Body of pancreas (tissue), 4 donors: ENCODE results near the gene NDEL1. TPM values are rescaled to one million over a fixed set of nuclear protein-coding genes. Genes with fewer than 3 reads are reported as not detected.

Experiments used
- ATAC-seq: fragments of 150-250 bp; one replicate; pipeline ENCODE4 v1.9.1; 2016
- DNase-seq, 4 donors: peaks; one replicate each; pipeline ENCODE4 v3.0.0-alpha.2; 2019
- H3K27ac ChIP-seq, 4 donors: fragments of 200-600 bp; sonication (generic); 1 replicate in 3 of 4; 2 replicates in 1 of 4; pipeline versions ENCODE4 v1.5.1 to v1.6.1; 2016 to 2019; ENCODE audit warnings: mild to moderate bottlenecking in 1 of 4, mixed read lengths in 1 of 4, moderate library complexity in 1 of 4
- H3K27me3 ChIP-seq, 2 donors: fragments of 200-600 bp; sonication (generic); one replicate each; pipeline ENCODE4 v1.6.0; 2016; ENCODE audit warnings: mild to moderate bottlenecking in 1 of 2
- H3K36me3 ChIP-seq, 2 donors: fragments of 200-600 bp; sonication (generic); replicated peaks in 1 of 2; 2 replicates each; pipeline ENCODE4 v1.5.1; 2016; ENCODE audit warnings: low read depth in 2 of 2; ENCODE audit not compliant: insufficient read depth in 1 of 2
- H3K4me1 ChIP-seq: fragments of 200-600 bp; sonication (generic); one replicate; pipeline ENCODE4 v1.6.0; 2016
- H3K4me3 ChIP-seq, 2 donors: fragments of 200-600 bp; sonication (generic); 1 replicate in 1 of 2; 2 replicates in 1 of 2; pipeline ENCODE4 v1.5.1; 2016 to 2019
- H3K9me3 ChIP-seq, 3 donors: fragments of 200-600 bp; sonication (generic); 1 replicate in 2 of 3; 2 replicates in 1 of 3; pipeline ENCODE4 v1.5.1; 2016
- POLR2A ChIP-seq, 3 donors: fragments of 450-650 bp; IDR thresholded peaks; one replicate each; pipeline ENCODE4 v1.6.1; 2016; ENCODE audit warnings: antibody characterized with exemption in 3 of 3, mild to moderate bottlenecking in 2 of 3
- WGBS, 2 donors: methylation state at CpG; one replicate each; pipeline ENCODE4 v1.1.5; 2017; 5-methylcytosine and 5-hydroxymethylcytosine counted together
- intact Hi-C: fragments of 100-400 bp; cut with DNase I; formaldehyde crosslinking; loops from one replicate; pipeline ENCODE4 v1.15.1; 2023
- total RNA-seq, 2 donors: library from RNA; depleted of rRNA; stranded (reverse); fragments of >200 nt; gene quantifications; one replicate each; pipeline ENCODE4 v1.1.0, GENCODE V29; 2016
- TF ChIP-seq, protein P1 (sequence below), 7 experiments: fragments of 450-650 bp in 4 of 7; fragments of 200-600 bp in 3 of 7; sonication (generic) in 3 of 7; IDR thresholded peaks; one replicate each; pipeline ENCODE4 v1.5.1; 2016 to 2019; ENCODE audit warnings: antibody characterized with exemption in 7 of 7

NDEL1 gene
- total RNA-seq, 2 donors from 2014 or later: 26.2 to 39.6 TPM

DNA sequence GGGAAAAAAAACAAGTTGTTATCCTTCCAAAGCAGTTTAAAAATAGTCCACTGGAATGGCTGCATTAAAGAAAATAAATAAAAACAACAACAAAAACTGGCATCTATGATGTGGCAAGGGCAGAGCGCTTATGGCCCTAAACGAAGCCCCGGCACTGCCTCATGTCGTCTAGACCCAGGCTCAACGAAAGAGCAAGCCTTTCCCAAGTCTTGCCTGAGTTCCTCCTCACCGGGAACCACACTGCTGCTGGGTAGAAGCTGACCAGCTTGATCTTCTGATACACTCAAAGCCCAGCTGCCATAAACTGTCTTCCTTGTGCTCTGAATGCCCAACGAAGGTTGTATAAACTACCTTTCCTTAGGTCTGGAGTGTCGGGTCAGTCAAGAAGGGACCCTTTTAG is 37.0 kb downstream of the NDEL1 start:
- intact Hi-C loops: no loop called here
- Histone ChIP-seq H3K4me3 (no peak overlapping the region), H3K27me3 (no peaks in the 10 kb centered on the region), H3K4me1 (no peaks in the 10 kb centered on the region), H3K36me3 (peaks cover 9 to 29% of the 10 kb centered on the region in 2 donors), H3K27ac (no peak overlapping the region), H3K9me3 (no peaks in the 10 kb centered on the region)
- 90 to 94% methylated on average over 8 of the region's 8 CpGs for WGBS, 2 donors
- TF ChIP-seq POLR2A (IDR thresholded peaks at IDR 0.05): no peak
- TF ChIP-seq, protein P1, sequence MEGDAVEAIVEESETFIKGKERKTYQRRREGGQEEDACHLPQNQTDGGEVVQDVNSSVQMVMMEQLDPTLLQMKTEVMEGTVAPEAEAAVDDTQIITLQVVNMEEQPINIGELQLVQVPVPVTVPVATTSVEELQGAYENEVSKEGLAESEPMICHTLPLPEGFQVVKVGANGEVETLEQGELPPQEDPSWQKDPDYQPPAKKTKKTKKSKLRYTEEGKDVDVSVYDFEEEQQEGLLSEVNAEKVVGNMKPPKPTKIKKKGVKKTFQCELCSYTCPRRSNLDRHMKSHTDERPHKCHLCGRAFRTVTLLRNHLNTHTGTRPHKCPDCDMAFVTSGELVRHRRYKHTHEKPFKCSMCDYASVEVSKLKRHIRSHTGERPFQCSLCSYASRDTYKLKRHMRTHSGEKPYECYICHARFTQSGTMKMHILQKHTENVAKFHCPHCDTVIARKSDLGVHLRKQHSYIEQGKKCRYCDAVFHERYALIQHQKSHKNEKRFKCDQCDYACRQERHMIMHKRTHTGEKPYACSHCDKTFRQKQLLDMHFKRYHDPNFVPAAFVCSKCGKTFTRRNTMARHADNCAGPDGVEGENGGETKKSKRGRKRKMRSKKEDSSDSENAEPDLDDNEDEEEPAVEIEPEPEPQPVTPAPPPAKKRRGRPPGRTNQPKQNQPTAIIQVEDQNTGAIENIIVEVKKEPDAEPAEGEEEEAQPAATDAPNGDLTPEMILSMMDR (IDR thresholded peaks at IDR 0.05): no peak
- DNase-seq (no peak), ATAC-seq (no peak)

DNA sequence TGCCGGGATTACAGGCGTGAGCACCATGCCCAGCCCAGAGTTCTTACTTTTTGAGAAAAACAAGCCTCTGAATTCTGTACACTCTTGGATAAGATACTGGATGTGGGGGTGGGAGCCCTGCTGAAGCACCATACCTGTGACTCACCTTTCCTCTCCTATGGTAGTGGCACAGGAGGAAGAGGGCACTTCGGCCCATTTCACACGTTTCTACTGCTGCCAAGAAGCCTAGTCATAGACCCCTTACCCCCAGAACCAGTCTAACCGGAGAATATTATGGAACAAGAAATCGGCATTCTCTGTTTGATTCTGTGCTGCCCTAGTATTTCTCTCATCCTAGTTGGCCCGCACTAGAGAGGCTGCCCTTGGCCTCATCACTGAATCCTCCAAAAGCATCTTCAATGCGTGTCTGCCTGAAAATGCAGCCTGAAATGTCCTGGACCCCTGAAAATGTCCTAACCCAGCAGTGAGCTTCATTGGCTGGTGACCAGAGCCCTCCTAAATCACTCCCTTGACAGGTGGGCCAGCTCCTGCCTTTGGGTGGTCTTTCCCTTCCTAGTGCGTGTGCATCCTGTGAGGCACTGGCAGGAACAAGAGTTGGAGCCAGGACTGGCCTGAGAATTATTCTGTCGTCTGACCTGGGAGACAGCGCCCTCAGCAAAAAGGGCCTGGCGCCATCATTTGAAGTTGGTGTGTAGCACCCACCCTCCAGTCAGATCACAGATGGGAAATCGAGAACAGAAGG is 37.9 kb downstream of the NDEL1 start:
- intact Hi-C loops: no loop called here
- no peak overlapping the region for H3K4me3 ChIP-seq
- H3K9me3 ChIP-seq: no peaks in the 10 kb centered on the region
- H3K27ac ChIP-seq: no peak overlapping the region
- no peaks in the 10 kb centered on the region for H3K27me3 ChIP-seq
- ATAC-seq: no peak
- WGBS, 2 donors: 90 to 94% methylated on average over 13 of the region's 13 CpGs
- TF ChIP-seq, protein P1 (IDR thresholded peaks at IDR 0.05): no peak
- no peak for TF ChIP-seq POLR2A (IDR thresholded peaks at IDR 0.05)
- H3K4me1 ChIP-seq: no peaks in the 10 kb centered on the region
- no peak for DNase-seq
- H3K36me3 ChIP-seq: peaks cover 9 to 25% of the 10 kb centered on the region in 2 donors

DNA sequence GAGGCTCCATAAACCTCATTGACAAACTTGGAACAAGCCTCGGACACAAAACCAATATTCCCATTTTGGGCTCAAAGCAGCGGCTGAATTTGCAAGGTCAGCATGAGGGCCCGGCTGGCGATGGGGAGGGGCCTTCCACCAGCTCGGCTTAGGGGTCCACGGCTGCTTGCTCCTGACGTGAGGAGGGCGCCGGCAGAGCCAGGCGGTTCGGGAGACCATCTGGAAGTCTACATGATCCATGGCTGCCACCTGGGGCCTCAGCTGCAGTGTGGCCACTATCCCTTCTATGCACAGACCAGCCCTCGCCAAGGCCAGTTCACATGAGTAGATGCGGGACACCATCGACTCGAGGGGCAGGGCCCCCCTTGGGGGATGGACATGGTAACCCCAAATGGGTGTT is 39.1 kb downstream of the NDEL1 start:
- no peak for DNase-seq
- no peak for ATAC-seq
- Histone ChIP-seq H3K27ac (no peak overlapping the region), H3K9me3 (no peaks in the 10 kb centered on the region), H3K4me1 (no peaks in the 10 kb centered on the region), H3K36me3 (peaks cover 9 to 28% of the 10 kb centered on the region in 2 donors), H3K27me3 (no peaks in the 10 kb centered on the region), H3K4me3 (no peak overlapping the region)
- no peak for TF ChIP-seq POLR2A (IDR thresholded peaks at IDR 0.05)
- TF ChIP-seq, protein P1 (IDR thresholded peaks at IDR 0.05): no peak
- 88 to 93% methylated on average over 14 to 15 of the region's 15 CpGs for WGBS, 2 donors
- intact Hi-C loops: no loop called here

DNA sequence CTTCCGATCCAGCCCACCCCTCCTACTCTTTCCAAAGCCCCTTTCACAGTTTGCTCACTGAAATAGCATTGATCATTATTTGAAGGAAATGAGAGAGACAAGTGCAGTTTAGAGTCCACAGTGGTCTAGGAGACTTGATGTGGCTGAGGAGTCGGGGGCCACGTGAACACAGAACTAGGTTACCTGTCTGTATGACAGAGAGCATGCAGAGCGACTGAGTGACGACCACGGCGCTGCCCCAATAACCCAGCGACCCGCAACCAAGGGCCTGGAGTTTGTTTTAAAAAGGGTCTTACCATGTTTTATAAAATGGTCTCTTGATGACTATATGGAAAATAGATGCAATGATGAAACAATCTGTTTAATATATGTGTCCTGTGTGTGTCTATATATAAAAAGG is 39.5 kb downstream of the NDEL1 start:
- Histone ChIP-seq H3K27me3 (no peaks in the 10 kb centered on the region), H3K27ac (no peak overlapping the region), H3K9me3 (no peaks in the 10 kb centered on the region), H3K4me1 (no peaks in the 10 kb centered on the region), H3K36me3 (peaks cover 9 to 27% of the 10 kb centered on the region in 2 donors), H3K4me3 (no peak overlapping the region)
- intact Hi-C loops: no loop called here
- ATAC-seq (no peak), DNase-seq (no peak)
- no peak for TF ChIP-seq POLR2A (IDR thresholded peaks at IDR 0.05)
- TF ChIP-seq, protein P1 (IDR thresholded peaks at IDR 0.05): no peak
- 93 to 96% methylated on average over 9 of the region's 9 CpGs for WGBS, 2 donors

DNA sequence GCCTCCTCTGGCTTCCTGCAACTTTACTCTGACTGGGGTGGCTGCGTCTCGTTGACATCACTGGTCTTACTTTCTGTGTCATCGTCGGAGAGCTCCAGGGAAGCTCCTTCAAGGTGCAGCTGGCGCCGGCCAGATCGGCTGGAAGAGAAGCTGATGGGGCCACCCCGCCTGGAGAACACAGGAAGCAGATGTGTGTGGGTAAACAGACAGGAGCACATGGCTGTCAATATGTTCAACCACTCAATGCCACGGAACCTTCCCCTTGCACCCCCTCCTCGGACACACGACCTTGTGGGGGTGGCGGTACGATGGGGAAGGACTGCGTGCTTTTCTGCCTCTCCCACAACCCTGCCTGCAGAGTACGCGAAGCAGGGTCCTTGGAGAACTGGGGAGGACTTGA is 40.1 kb downstream of the NDEL1 start:
- Histone ChIP-seq H3K9me3 (no peaks in the 10 kb centered on the region), H3K27me3 (no peaks in the 10 kb centered on the region), H3K27ac (no peak overlapping the region), H3K4me3 (no peak overlapping the region), H3K36me3 (peaks cover 9 to 27% of the 10 kb centered on the region in 2 donors), H3K4me1 (no peaks in the 10 kb centered on the region)
- WGBS, 2 donors: 85 to 88% methylated on average over 16 of the region's 16 CpGs
- TF ChIP-seq POLR2A (IDR thresholded peaks at IDR 0.05): no peak
- TF ChIP-seq, protein P1 (IDR thresholded peaks at IDR 0.05): no peak
- DNase-seq: no peak
- ATAC-seq: no peak
- intact Hi-C loops: no loop called here
